Panc1 (cell line): ENCODE data around the gene DUSP1.

Experiments
- CTCF ChIP-seq: fragments of 450-650 bp; IDR thresholded peaks from 2 replicates; pipeline ENCODE4 v1.5.1; 2017; ENCODE audit warnings: mild to moderate bottlenecking
- POLR2AphosphoS5 ChIP-seq: IDR thresholded peaks from 2 replicates; pipeline ENCODE4 v1.6.1; 2012; ENCODE audit warnings: mild to moderate bottlenecking, low read depth, low read length, moderate library complexity

GRCh38 chr5:172793577-172794488 lies 22.8 kb upstream of the DUSP1 start:
- TF ChIP-seq CTCF: no peak
- no peak for TF ChIP-seq POLR2AphosphoS5
